Mesodermal cell (in vitro differentiated cells): ENCODE measurements around the gene DAB2.

ENCODE experiments used
- H3K27ac ChIP-seq: 2 replicates; pipeline ENCODE4 v1.7.0; 2013; ENCODE audit warnings: mild to moderate bottlenecking, low read depth, low read length, moderate library complexity; ENCODE audit not compliant: severe bottlenecking
- H3K36me3 ChIP-seq: 2 replicates; pipeline ENCODE4 v1.7.1; 2013; ENCODE audit warnings: mild to moderate bottlenecking, low read length, moderate library complexity; ENCODE audit not compliant: control insufficient read depth, insufficient read depth
- H3K4me1 ChIP-seq: one replicate; pipeline ENCODE4 v1.7.1; 2013; ENCODE audit warnings: mild to moderate bottlenecking, low read length; ENCODE audit not compliant: insufficient read depth, control insufficient read depth, poor library complexity, severe bottlenecking
- H3K4me3 ChIP-seq: 2 replicates; pipeline ENCODE4 v1.7.0; 2013; ENCODE audit warnings: low read length, control low read depth, mild to moderate bottlenecking; ENCODE audit not compliant: insufficient read depth, poor library complexity, severe bottlenecking; ENCODE audit errors: extremely low read depth
- H3K9me3 ChIP-seq: 2 replicates; pipeline ENCODE4 v1.7.1; 2013; ENCODE audit warnings: mild to moderate bottlenecking, low read length, moderate library complexity; ENCODE audit not compliant: control insufficient read depth
- WGBS, 2 experiments: methylation state at CpG; one replicate each; pipeline ENCODE4 v1.1.5; 2013; ENCODE audit warnings: missing lambda C conversion rate in 2 of 2; ENCODE audit not compliant: insufficient coverage in 2 of 2; 5-methylcytosine and 5-hydroxymethylcytosine counted together

The DAB2 gene

GRCh38 chr5:39433848-39434247 lies 9.1 kb upstream of the DAB2 start:
- peaks cover 4% of the 10 kb centered on the region for H3K4me1 ChIP-seq

GRCh38 chr5:39432696-39433530 lies 8.1 kb upstream of the DAB2 start:
- 89 to 93% methylated on average over 5 to 8 of the region's 12 CpGs for WGBS, 2 experiments
- H3K4me1 ChIP-seq: peaks cover 5% of the 10 kb centered on the region
- H3K4me3 ChIP-seq: no peak overlapping the region
- no peaks in the 10 kb centered on the region for H3K9me3 ChIP-seq
- no peaks in the 10 kb centered on the region for H3K36me3 ChIP-seq
- H3K27ac ChIP-seq: no peak overlapping the region

More at GRCh38 chr5:39433848-39434247, 9.1 kb upstream of the DAB2 start:
- WGBS, 2 experiments: no CpG with 5 or more reads among the region's 4 CpGs
- Histone ChIP-seq H3K4me3 (no peak overlapping the region), H3K27ac (no peak overlapping the region), H3K9me3 (no peaks in the 10 kb centered on the region), H3K36me3 (no peaks in the 10 kb centered on the region)

GRCh38 chr5:39430461-39430860 lies 5.7 kb upstream of the DAB2 start:
- H3K4me1 ChIP-seq: peaks cover 22% of the 10 kb centered on the region
- 22 to 43% methylated on average over 1 of the region's 2 CpGs for WGBS, 2 experiments
- H3K4me3 ChIP-seq: no peak overlapping the region
- H3K9me3 ChIP-seq: no peaks in the 10 kb centered on the region
- no peak overlapping the region for H3K27ac ChIP-seq
- H3K36me3 ChIP-seq: no peaks in the 10 kb centered on the region

GRCh38 chr5:39428640-39429039 lies 3.9 kb upstream of the DAB2 start:
- Histone ChIP-seq H3K4me1 (peaks cover 22% of the 10 kb centered on the region), H3K27ac (no peak overlapping the region), H3K36me3 (no peaks in the 10 kb centered on the region), H3K4me3 (no peak overlapping the region), H3K9me3 (no peaks in the 10 kb centered on the region)
- WGBS, 2 experiments: no CpG with 5 or more reads among the region's 4 CpGs

- no peaks in the 10 kb centered on the region for H3K36me3 ChIP-seq
- no peak overlapping the region for H3K27ac ChIP-seq
- no peak overlapping the region for H3K4me3 ChIP-seq
- no peaks in the 10 kb centered on the region for H3K9me3 ChIP-seq
- peaks cover 22% of the 10 kb centered on the region for H3K4me1 ChIP-seq
Observed at GRCh38 chr5:39427633-39428032, 2.9 kb upstream of the DAB2 start.

- 70 to 73% methylated on average over 2 to 3 of the region's 3 CpGs for WGBS, 2 experiments
- H3K27ac ChIP-seq: no peak overlapping the region
- peaks cover 24% of the 10 kb centered on the region for H3K4me1 ChIP-seq
- H3K36me3 ChIP-seq: no peaks in the 10 kb centered on the region
- no peak overlapping the region for H3K4me3 ChIP-seq
- H3K9me3 ChIP-seq: no peaks in the 10 kb centered on the region
Observed at GRCh38 chr5:39427229-39427628, 2.4 kb upstream of the DAB2 start.

- peaks cover 29% of the 10 kb centered on the region for H3K4me1 ChIP-seq
- no peaks in the 10 kb centered on the region for H3K9me3 ChIP-seq
- no peak overlapping the region for H3K4me3 ChIP-seq
- H3K27ac ChIP-seq: no peak overlapping the region
- 40 to 85% methylated on average over 1 to 2 of the region's 3 CpGs for WGBS, 2 experiments
- peaks cover 3% of the 10 kb centered on the region for H3K36me3 ChIP-seq
Observed at GRCh38 chr5:39426746-39427105, 1.9 kb upstream of the DAB2 start.

- no peak overlapping the region for H3K4me3 ChIP-seq
- peaks cover 34% of the 10 kb centered on the region for H3K4me1 ChIP-seq
- no peaks in the 10 kb centered on the region for H3K9me3 ChIP-seq
- peak overlapping the region; percentile 95 for H3K27ac ChIP-seq
- peaks cover 8% of the 10 kb centered on the region for H3K36me3 ChIP-seq
- WGBS, 2 experiments: 69 to 88% methylated on average over 5 of the region's 7 CpGs
Observed at GRCh38 chr5:39426051-39426745, 1.4 kb upstream of the DAB2 start.

- Histone ChIP-seq H3K4me1 (peaks cover 44% of the 10 kb centered on the region), H3K9me3 (no peaks in the 10 kb centered on the region), H3K27ac (peak overlapping the region; percentile 95), H3K4me3 (peak overlapping the region; percentile 72), H3K36me3 (peaks cover 12% of the 10 kb centered on the region)
- 57 to 81% methylated on average over 1 to 2 of the region's 2 CpGs for WGBS, 2 experiments
Observed at GRCh38 chr5:39423331-39423751, 1.4 kb downstream of the DAB2 start.

- Histone ChIP-seq H3K36me3 (peaks cover 17% of the 10 kb centered on the region), H3K4me1 (peaks cover 42% of the 10 kb centered on the region), H3K4me3 (peak overlapping the region; percentile 72), H3K9me3 (no peaks in the 10 kb centered on the region), H3K27ac (no peak overlapping the region)
- WGBS, 2 experiments: 89 to 90% methylated on average over 1 of the region's 2 CpGs
Observed at GRCh38 chr5:39422728-39423285, 2.0 kb downstream of the DAB2 start.
